Measurements from ENCODE around the gene TGFBR1. TPM values are rescaled to one million over a fixed set of nuclear protein-coding genes. Genes with fewer than 3 reads are reported as not detected.

Gene TGFBR1
- total RNA-seq, 1 donor = 51.0 TPM

GRCh38 chr9:99069546-99069945 lies 35.4 kb upstream of the TGFBR1 start:
- no peak for TF ChIP-seq CTCF (IDR thresholded peaks at IDR 0.05; ENCODE audit: insufficient read depth, low read depth, low read length)

GRCh38 chr9:99070681-99071080 lies 34.2 kb upstream of the TGFBR1 start:
- no peak for TF ChIP-seq CTCF (IDR thresholded peaks at IDR 0.05; ENCODE audit: insufficient read depth, low read depth, low read length)
- no peak for DNase-seq (ENCODE audit: low read depth)

More at GRCh38 chr9:99069546-99069945, 35.4 kb upstream of the TGFBR1 start:
- no peak overlapping the region for H3K4me3 ChIP-seq (ENCODE audit: low read depth, low read length)
- no peak for DNase-seq (ENCODE audit: low read depth)

GRCh38 chr9:99071313-99072039 lies 33.4 kb upstream of the TGFBR1 start:
- DNase-seq (ENCODE audit: low read depth) = no peak
- no peak overlapping the region for H3K4me3 ChIP-seq (ENCODE audit: low read depth, low read length)
- no peak for TF ChIP-seq CTCF (IDR thresholded peaks at IDR 0.05; ENCODE audit: insufficient read depth, low read depth, low read length)

More at GRCh38 chr9:99070681-99071080, 34.2 kb upstream of the TGFBR1 start:
- no peak overlapping the region for H3K4me3 ChIP-seq (ENCODE audit: low read depth, low read length)

GRCh38 chr9:99072040-99072394 lies 32.9 kb upstream of the TGFBR1 start:
- TF ChIP-seq CTCF (IDR thresholded peaks at IDR 0.05; ENCODE audit: insufficient read depth, low read depth, low read length) = no peak
- no peak for DNase-seq (ENCODE audit: low read depth)

GRCh38 chr9:99073347-99073746 lies 31.6 kb upstream of the TGFBR1 start:
- no peak for TF ChIP-seq CTCF (IDR thresholded peaks at IDR 0.05; ENCODE audit: insufficient read depth, low read depth, low read length)
- no peak overlapping the region for H3K4me3 ChIP-seq (ENCODE audit: low read depth, low read length)
- DNase-seq (ENCODE audit: low read depth) = no peak

More at GRCh38 chr9:99072040-99072394, 32.9 kb upstream of the TGFBR1 start:
- no peak overlapping the region for H3K4me3 ChIP-seq (ENCODE audit: low read depth, low read length)

GRCh38 chr9:99073985-99074901 lies 30.7 kb upstream of the TGFBR1 start:
- TF ChIP-seq CTCF (IDR thresholded peaks at IDR 0.05; ENCODE audit: insufficient read depth, low read depth, low read length) = no peak
- DNase-seq (ENCODE audit: low read depth) = no peak
- no peak overlapping the region for H3K4me3 ChIP-seq (ENCODE audit: low read depth, low read length)

All from fibroblast of villous mesenchyme (primary cell).